Islet precursor cell (in vitro differentiated cells): ENCODE measurements around the gene TBC1D10B.

Experiments
- DNase-seq: peaks from one replicate; pipeline ENCODE4 v3.0.0-alpha.2; 2018

TBC1D10B gene

GRCh38 chr16:30370456-30371247, at the start of gene TBC1D10B:
Gene TBC1D10B, minus strand, starts transcription at chr16:30370494. Its CDS starts 311 bp downstream, at chr16:30370183.
- DNase-seq, result peak; percentile 100

- DNase-seq, result no peak
Observed at GRCh38 chr16:30418350-30419181, 48.3 kb upstream of the TBC1D10B start.

- peak; percentile 91 for DNase-seq
Observed at GRCh38 chr16:30417529-30418349, 47.4 kb upstream of the TBC1D10B start.

GRCh38 chr16:30416624-30417528, 46.6 kb upstream of the TBC1D10B start:
- DNase-seq, result peak; percentile 78

GRCh38 chr16:30416047-30416603, 45.8 kb upstream of the TBC1D10B start:
- no peak for DNase-seq

- no peak for DNase-seq
Observed at GRCh38 chr16:30414159-30414558, 43.9 kb upstream of the TBC1D10B start.

GRCh38 chr16:30413112-30413806, 43.0 kb upstream of the TBC1D10B start:
- DNase-seq, result no peak

- DNase-seq, result peak; percentile 97
Observed at GRCh38 chr16:30409125-30410060, 39.1 kb upstream of the TBC1D10B start.

GRCh38 chr16:30407804-30408534, 37.7 kb upstream of the TBC1D10B start:
- DNase-seq, result no peak

GRCh38 chr16:30407102-30407803, 37.0 kb upstream of the TBC1D10B start, which contains the start of gene ZNF771:
Gene ZNF771, plus strand, starts transcription at chr16:30407606. Its CDS starts 448 bp downstream, at chr16:30408054.
- DNase-seq, result peak; percentile 93

- no peak for DNase-seq
Observed at GRCh38 chr16:30406795-30407101, 36.5 kb upstream of the TBC1D10B start.

- DNase-seq, result no peak
Observed at GRCh38 chr16:30401768-30402425, 31.6 kb upstream of the TBC1D10B start.

- DNase-seq, result no peak
Observed at GRCh38 chr16:30399435-30400186, 29.3 kb upstream of the TBC1D10B start.

- DNase-seq, result peak; percentile 77
Observed at GRCh38 chr16:30398661-30399434, 28.6 kb upstream of the TBC1D10B start.

GRCh38 chr16:30397776-30398660, 27.7 kb upstream of the TBC1D10B start:
- no peak for DNase-seq
